IPS DF 19.7 (cell line): ENCODE measurements around the gene NR4A1.

Source experiments
- DNase-seq: peaks from one replicate; pipeline ENCODE4 v3.0.0-alpha.2; 2013; ENCODE audit warnings: low read depth, low spot score

The NR4A1 gene

DNA sequence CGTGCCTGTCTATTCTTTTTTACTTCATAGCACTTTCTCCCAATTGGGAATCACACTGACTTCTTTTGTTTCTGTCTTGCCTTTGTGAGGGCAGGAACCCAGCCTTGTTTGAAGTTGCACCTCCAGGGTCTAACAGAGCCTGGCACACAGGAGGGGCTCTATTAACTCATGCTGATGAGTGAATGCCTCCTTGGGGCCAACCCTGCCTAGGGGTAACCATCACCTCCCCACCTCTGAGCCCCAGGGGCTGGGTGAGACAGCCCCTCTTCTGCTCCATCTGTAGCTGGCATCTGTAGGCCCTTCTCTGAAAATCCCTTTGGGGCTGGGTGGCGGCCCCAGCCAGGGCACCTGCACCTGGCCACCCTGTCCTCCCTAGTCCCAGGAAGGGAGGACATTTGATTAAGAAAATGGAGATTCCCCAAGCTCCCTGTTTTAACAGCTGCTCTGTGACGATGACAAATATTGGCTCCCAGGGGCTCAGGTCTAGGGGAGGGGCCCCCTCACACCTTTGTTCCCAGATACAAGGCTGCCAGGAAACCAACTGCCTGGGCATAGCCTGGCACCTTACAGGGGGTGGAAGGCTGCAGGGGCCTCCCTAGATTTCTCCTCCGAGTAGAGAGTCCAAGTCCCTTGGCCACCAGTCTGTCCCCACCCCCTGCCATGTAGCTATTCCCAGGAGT lies 32.7 kb upstream of the NR4A1 start:
- DNase-seq: no peak

DNA sequence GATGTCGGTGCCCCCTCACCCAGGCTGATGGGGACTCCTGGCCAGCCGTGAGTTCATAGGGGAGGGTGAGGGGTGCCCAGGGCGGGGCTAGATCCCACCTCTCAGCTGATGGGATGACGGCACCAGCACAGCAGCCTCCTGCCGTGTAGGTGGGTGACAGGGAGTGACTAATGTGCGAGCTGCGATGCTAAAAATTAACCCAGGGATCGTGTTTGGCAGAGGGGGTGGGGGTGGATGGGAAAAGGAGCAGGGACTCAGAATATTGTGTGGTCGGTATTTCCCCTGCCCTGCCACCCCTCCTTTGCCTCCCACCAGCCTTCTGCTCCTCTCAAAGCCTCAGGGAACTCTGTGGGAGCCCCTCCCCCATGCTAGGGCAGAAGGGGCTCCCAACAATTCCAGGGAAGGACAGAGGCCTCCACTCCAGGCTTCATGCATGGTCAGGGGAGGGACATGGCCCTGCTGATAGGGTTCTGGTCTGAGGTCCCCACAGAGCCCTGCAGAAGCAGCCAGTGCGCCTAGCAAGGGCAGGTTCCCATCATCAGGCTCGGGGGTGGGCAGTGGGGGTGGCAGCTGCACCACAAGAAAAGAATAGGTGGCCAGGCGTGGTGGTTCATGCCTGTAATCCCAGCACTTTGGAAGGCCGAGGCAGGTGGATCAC lies 32.0 kb upstream of the NR4A1 start:
- no peak for DNase-seq

- DNase-seq: no peak
These were observed 30.5 kb upstream of the NR4A1 start for GRCh38 chr12:52020539-52021336.

DNA sequence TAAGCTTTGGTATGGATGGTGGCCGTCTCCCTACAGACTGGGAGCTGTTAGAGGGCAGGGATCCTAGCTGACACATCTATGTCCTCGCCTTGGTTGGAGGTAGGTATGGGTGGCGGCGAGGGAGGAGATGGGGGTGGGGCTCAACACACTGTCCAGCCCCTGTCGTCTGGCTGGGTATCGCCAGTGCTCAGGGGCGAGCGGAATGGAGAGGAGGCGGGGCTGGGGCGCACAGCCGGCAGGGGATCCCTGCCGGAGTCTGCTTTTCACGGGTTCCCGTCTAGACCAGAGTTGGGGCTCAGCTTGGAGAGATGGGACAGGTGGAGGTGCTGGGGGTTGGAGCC lies 28.4 kb upstream of the NR4A1 start:
- DNase-seq: no peak

DNA sequence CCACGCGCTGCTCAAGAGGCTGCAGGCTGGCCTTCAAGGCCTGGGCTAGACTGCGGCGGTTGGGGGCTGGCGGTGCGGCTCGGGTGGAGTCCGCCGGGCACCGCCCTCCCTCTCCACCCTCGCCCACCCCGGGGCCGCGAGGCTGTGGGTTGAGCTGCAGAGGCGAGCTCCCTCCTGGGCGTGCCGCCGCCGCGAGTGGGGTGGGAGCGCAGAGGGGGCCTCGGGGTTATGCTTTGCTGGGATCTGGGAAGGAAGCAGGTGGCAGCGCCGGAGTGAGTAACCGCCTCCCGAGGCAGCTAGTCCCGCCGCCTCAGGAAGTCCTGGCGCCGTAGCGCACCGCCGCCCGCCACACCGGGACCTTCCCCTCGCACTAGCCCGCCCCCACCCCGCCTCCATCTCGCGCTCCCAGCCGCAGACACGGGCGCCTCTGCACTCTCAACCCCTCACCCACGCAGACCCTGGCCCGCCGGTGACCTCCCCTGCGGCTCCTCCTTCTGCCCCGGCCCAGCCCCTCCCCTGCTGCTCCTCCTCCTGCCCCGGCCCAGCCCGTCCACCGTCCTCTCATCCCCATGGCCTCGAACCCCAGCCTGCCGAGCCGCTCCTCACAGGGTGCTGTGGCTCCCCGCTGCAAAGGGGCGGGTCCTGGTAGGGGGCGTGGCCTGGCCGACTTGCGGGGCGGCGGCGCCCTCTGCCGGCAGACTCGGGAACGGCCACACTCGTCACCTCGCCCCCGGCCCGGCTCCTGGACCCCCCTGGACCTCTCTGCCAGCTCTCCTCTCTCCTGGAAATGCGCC lies 27.9 kb upstream of the NR4A1 start:
- no peak for DNase-seq

DNA sequence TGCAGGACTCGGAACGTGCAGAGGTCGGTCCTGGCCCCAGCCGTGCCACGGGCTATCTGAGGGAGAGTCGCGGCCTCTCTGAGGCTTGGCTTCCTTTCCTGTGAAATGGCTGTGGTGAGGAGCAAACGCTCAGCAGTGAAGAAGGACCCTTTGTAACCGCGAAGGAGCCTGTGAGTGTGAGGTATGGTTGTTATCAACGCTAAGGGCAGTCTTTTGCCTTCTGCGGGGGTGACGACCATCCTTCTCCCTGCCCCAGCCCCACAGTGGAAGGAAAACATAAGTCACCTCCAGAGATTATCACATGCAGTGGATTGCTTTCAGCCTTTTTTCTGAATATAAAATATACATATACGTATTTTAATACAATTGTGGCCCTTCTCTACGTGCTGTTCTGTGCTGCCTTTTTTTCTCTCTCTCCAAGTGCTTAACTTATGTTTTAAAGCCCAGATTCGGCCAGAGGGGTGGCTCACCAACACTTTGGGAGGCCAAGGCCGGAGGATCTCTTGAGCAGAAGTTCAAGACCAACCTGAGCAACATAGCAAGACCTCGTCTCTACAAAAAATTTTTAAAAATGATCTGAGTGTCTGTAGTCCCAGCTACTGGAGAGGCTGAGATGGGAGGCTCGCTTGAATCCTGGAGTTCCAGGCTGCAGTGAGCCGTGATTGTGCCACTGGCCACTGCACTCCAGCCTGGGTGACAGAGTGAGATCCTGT lies 27.1 kb upstream of the NR4A1 start:
- no peak for DNase-seq

DNA sequence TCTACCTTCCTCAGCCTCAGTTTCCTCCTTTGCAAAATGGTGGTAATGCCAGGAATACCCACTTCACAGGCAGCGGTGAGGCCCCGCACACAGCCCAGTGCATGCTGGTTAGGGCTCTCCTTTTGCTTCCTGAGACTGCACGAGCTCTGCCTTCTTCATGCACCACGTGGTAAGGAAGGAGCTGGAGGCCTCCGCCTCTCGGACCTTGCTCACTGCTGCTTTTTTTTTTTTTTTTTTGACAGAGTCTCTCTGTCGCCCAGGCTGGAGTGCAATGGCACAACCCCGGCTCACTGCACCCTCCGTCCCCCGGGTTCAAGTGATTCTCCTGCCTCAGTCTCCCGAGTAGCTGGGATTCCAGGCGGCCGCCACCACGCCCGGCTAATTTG lies 26.4 kb upstream of the NR4A1 start:
- DNase-seq: no peak

GRCh38 chr12:52026263-52026662 lies 25.0 kb upstream of the NR4A1 start:
- DNase-seq: no peak

DNA sequence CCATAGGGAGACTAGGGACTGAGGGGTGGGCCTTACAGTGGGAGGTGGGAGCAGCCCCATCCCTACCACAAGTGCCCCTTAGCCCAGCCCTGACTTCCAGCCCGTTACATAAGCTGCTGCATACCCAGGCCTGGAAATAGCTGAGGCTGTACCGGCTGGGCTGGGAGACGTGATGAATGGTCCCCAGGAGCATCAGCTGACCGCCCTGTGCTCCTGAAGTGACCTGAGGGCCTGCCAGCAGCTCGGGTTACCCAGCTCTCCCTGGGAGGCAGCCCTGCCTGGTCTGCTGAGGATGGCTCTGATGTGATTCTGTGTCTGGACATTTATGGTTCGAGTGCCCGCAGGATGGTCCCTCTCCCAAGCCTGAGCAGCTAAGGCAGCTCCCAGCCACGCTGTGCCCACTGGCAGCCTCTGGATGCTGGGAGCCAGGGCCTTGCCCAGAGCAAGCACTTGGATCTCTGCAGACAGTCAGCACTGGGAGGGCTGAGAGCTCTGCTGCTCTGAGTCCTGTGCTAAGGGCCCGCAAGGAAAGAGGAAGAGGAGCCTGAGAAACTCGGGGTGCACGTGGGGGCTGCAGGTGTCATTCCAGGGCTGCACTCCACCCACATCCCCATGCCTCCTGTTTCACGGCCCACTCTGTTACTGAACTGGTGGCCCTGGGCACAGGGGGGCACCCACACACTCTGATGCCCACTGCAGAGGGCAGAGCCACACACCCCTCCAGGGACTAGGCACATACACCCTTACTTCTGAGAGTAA lies 24.0 kb upstream of the NR4A1 start:
- no peak for DNase-seq

GRCh38 chr12:52029685-52030084 lies 21.6 kb upstream of the NR4A1 start:
- no peak for DNase-seq

DNA sequence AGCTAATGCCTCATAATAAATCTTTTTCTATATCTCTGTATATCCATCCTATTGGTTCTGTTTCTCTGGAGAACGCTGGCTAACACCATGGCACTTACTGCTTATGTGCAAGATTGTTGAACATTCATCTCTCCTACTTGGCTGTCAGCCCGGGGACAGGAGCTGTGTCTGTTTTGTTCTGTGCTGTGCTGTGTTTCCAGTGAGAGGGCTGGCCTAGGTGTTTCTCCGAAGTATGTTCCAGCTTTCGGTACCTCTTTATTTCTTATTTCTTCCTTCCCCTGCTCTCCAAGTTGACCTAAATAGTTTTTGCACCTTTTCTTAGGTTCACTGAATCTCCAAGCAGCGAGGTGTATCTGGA lies 18.8 kb upstream of the NR4A1 start:
- DNase-seq: no peak

DNA sequence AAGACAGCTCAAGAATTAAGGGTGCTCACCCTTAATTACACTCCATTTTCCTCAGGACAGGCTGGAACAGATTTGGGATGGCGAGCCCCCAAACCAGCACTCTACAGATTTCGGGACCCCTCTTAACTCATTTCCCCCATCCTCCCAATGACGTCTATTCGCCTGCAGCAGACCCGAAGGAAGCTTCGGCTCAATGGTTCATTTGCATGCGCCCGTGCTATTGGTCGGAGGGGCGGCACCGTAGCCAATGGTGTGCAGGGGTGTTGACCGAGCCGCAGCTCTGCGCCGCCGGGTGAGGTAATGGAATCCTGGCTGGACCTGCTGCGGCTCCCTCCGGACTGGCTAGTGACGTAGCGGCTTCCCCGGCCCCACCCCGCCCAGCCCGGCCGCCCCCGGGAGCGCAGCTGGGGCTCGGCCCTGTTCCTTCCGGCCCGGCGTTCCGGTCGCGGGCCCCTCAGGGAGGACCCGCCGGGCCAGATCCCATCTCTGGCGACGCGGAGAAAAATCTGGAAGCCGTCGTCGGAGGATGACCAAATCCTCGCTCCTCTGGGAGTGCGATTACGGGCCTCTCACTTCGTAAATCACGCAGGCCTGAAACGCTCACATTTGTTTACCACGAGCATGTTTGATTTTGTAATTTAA lies 18.3 kb upstream of the NR4A1 start:
- DNase-seq: peak; percentile 90

DNA sequence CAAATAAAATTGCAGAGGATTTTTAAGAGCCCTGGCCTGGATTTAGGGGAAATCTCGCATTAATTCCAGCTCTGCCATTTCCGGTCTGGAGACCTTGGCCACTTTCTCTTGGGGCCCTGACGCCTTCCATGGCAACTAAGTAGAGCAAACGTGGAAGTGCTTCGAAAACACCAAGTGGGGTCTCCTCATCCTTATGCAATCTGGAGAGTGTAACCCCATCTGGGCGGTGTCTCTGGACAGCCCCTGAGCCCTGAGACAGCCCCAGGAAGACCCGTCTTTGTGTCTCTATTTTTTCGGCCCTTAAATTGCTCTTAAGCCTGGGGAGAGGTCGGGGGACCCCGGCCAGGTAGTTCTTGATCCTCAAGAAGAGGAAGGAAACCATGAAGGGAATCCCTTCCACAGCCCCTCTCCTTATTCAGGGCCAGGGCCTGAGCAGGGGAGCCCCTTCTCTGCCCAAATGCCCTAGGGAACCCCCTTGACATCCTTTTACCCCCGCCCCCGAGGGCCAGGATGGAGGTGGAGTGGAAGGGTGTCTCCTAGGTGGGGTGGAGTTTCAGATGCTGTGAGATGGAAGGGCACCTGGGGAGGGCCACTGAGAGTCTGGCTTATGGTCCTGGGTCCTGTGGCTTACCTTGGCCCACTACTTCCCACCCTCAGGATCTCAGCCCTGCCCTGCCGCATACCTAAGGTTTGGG lies 17.6 kb upstream of the NR4A1 start:
- DNase-seq: no peak

DNA sequence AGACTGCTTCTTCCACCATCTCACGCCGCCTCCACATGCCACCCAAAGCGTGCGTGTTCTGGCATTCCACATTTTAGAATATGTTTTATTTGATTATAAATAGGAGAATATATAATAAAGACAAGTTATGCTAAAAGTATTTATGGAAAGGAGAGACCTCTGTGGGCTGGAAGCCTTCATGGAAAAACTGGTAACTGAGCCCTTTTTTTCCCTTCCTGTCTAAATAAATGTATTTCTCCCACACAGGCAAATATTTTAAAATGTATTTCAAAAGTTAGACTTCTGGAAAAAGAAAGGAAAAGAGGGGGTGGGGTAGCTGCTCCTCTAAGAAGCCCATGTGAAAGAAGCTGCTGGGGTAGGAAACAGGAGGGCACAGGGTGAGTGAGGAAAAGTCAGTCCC lies 16.1 kb upstream of the NR4A1 start:
- DNase-seq: no peak

- DNase-seq: no peak
These were observed 15.3 kb upstream of the NR4A1 start for GRCh38 chr12:52035926-52036325.

GRCh38 chr12:52036587-52037171 lies 14.6 kb upstream of the NR4A1 start:
- DNase-seq: no peak

- no peak for DNase-seq
These were observed 13.9 kb upstream of the NR4A1 start for GRCh38 chr12:52037248-52037861.

DNA sequence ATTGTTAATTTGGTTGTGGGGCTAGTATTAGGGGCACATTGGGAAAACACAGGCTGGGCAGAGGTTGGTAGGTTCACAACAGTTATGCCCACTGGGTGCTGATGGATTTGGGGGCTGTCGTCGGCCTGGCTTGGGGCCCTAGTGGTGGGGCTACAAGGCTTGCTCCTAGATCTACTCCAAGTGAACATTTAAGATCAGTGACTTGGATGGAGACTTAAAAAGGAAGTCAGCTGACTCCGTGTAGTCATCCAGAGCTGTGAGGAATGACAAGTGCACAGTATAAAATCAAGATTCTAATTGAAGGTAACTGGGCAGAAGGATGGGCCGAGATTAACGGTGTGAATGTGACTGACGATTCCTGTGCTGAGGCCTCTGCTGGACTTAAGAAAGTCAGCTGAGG lies 12.8 kb upstream of the NR4A1 start:
- no peak for DNase-seq

- no peak for DNase-seq
These were observed 10.2 kb upstream of the NR4A1 start for GRCh38 chr12:52041035-52041434.
